ENCODE data around the gene SRRM5.
A peak's percentile ranks its signal among the peaks of the same experiment; 100 is the strongest.
"Not testable (repeated sequence)": the region's sequence is repeated elsewhere in the genome, so short reads cannot be mapped to it uniquely, and the experiment has no call there.

Gene SRRM5, protein sequence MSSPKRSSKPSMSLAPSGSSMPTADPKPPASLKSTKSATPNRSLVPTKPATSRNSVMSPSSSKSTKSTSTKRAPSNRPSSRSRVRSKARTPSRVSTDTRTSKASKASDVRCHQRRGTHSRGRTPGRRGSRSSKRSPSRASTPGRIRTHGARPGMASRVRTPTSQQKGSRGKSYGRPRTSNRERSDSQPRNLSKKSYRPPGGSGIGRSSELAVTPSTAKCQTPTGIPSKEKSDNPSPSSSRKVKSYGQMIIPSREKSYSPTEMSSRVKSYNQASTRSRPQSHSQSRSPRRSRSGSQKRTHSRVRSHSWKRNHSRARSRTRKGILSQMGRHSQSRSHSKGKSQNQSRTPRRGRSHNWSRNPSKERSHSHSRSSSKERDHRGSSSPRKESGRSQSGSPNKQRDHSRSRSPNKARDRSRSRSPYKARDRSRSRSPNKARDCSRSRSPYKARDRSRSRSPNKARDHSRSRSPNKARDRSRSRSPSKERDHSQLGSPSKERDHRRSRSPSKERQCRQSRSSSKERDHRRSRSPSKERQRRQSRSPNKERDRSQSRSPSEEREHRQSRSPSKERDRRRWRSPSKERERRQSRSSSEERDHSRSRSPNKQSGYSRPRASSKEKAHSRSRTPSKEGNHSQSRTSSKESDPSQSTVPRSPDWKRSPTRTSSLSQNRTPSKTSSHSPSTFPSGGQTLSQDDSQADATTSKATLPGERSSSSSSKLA

DNA sequence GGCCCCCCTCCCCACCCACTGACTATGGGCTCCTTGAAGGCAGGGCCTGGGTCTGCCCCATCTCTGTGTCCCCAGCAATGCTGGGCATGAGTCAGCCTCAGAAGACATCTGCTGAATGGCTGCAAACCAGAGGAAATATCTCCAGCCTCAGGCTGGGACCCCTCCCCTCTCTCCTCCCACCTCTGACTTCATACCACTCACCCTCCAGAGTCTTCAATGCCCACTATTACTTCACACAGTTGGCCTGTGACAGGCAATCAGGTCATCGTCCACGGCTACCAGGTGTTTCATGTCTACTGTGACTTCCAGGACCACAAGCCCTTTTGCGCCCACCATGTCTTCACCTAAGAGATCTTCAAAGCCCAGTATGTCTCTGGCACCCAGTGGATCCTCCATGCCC lies at the start of gene SRRM5:
Gene SRRM5 (plus strand): TSS at position 301 of the 400 bp plus-strand sequence. CDS start 34 bp downstream, at position 335.
- DNase-seq (ENCODE audit: low read depth in 1 of 2, low spot score in 1 of 2): no peak

DNA sequence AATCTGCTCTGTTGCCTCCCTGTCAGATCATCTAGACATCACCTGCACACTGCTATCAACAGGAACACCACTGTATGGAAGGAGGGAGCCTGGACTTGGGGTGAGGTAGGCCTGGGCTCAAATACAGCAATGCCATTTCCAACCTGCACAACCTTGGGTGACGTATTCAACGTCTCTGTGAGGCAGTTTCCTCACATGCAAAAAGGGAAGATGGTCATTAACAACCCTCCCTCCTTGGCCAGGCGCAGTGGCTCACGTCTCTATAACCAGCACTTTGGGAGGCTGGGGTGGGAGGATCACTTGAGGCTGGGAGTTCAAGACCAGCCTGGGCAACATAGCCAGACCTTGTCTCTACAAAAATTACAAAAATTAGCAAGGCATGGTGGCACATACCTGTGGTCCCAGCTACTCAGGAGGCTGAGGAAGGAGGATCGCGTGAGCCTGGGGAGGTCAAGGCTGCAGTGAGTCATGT lies 49.6 kb upstream of the SRRM5 start:
- DNase-seq (ENCODE audit: low read depth in 1 of 2, low spot score in 1 of 2): no peak

- peak; percentile 21 to 72 for DNase-seq (ENCODE audit: low read depth in 1 of 2, low spot score in 1 of 2)
Observed at GRCh38 chr19:43562698-43563241, 49.1 kb upstream of the SRRM5 start.

DNA sequence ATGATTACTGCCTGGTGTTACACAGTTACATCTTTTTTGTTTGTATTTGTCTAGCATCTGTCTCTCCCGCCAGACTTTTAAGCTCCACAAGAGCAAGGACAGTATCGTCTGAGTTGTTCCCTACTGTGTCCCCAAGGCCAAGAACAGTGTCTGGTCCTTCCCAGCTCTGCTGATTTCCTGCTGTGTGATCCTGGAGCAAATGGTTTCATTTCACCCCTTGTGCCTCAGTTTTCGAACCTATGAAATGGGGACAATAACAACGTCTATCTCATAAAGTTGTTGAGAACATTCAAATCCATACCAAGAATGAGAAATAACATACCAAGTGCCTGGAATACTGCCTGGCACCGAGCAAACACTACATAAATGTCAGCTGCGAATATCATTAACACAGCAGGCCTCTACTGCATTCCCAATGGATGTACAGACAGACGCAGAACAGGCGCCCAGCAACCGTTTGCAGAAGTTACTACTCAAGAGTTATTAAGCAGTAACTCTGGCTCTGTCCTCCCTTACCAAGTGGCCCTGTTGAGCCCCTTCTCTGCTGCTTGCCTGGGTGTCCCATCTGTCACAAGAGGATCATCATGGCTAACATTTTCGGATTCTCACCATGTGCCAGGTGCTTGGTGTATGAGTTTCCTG lies 48.0 kb upstream of the SRRM5 start:
- DNase-seq (ENCODE audit: low read depth in 1 of 2, low spot score in 1 of 2): no peak

DNA sequence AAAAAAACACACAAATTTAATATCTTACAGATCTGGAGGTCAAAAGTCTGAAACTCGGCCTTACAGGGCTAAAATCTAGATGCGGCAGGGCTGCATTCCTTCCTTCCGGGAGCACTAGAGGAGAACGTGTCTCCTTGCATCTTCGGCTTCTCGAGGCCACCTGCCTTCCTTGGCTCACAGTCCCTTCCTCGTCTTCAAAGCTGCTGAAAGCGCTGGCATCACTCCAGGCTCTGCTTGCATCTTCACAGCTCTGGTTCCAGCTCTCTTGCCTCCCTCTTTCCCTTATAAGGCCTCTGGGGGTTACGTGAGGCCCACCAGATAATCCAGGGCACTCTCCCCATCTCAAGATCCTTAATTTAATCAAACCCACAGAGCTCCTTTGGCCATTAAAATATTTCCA lies 47.1 kb upstream of the SRRM5 start:
- no peak for DNase-seq (ENCODE audit: low read depth in 1 of 2, low spot score in 1 of 2)

- DNase-seq (ENCODE audit: low read depth in 1 of 2, low spot score in 1 of 2): no peak
Observed at GRCh38 chr19:43569657-43570056, 42.2 kb upstream of the SRRM5 start.

DNA sequence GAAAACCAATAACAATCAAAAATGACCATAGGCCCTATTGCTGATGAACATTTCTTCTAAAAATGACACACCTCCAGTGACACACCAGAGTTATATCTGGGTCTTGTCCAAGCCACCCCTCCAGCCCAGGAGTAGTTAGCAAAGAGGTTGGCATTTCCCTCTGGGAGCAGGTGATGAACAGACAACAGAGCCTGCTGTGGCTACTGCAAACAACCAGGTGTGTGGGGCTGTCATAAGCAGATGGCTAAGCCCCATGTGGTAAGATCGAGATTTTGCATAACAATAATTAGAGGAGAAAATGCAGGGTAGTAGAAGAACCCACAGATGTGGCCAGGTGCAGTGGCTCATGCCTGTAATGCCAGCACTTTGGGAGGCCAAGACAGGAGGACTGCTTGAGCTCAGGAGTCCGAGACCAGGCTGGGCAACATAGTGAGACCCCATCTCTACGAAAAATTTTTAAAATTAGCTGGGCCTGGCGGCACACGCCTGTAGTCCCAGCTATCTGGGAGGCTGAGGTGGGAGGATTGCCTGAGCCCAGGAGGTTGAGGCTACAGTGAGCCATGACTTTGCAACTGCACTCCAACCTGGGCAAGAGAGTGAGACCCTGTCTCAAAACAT lies 41.6 kb upstream of the SRRM5 start:
- DNase-seq (ENCODE audit: low read depth in 1 of 2, low spot score in 1 of 2): no peak

DNA sequence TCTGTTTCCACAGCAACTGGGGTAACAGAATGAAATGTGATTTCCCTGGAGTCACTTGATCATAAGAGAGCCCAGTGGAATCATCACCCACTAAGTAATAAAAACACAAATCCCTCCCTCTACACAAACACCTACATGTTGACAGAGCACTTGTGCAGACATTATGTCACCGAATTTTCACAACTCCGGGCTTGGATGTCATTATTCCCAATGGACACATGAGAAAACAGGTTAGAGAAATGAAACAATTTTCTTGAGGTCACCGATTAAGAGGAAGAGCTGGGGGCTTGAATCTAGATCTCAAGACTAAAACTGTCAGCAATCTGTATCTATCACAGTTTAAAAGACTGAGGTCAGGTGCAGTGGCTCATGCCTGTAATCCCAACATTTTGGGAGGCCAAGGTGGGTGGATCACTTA lies 39.7 kb upstream of the SRRM5 start:
- no peak for DNase-seq (ENCODE audit: low read depth in 1 of 2, low spot score in 1 of 2)

- no peak for DNase-seq (ENCODE audit: low read depth in 1 of 2, low spot score in 1 of 2)
Observed at GRCh38 chr19:43574424-43575155, 37.3 kb upstream of the SRRM5 start.

DNA sequence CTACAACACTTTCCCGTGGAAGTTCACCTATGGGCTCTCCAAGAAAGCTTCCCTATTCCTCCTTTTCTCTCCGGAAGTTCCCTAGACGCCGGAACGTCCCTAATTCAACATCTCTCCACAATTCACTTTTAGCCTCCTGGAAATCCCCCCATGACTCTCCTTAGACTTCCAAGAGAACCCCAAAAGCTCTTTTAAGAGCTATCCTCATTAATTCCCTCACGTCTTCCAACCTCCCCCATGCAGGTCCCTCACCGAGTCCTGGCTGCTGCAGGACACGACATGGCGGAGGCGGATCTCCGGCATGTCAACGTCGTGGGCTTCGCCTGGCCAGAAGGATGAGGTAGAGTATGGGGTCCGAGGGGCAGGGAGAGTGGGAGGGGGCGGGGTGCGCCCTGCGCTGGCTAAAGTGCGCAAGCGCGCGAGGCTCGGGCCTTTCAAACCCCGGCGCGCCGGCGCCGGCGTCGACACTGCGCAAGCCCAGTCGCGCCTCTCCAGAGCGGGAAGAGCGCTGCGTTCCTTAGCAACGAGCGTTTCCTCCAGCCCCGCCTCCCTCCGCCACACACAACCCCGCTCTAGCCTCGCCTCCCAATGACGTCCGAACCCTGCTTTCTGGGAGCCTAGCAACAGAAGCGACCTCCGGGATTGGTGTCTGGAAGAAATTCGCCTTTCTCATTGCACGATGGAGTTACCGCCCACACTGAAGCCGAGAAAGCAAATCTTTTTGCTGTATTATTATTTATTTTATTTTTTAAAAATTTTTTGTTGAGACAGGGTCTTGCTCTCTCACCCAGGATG lies 36.5 kb upstream of the SRRM5 start, which contains the start of the genes PINLYP and XRCC1:
Gene PINLYP (plus strand): TSS at position 646 of the 795 bp plus-strand sequence. CDS start 1,391 bp downstream, outside the sequence.
Gene XRCC1 (minus strand): TSS at position 372 of the 795 bp plus-strand sequence. CDS start 69 bp downstream, at position 303.
- peak; percentile 80 to 97 for DNase-seq (ENCODE audit: low read depth in 1 of 2, low spot score in 1 of 2)

DNA sequence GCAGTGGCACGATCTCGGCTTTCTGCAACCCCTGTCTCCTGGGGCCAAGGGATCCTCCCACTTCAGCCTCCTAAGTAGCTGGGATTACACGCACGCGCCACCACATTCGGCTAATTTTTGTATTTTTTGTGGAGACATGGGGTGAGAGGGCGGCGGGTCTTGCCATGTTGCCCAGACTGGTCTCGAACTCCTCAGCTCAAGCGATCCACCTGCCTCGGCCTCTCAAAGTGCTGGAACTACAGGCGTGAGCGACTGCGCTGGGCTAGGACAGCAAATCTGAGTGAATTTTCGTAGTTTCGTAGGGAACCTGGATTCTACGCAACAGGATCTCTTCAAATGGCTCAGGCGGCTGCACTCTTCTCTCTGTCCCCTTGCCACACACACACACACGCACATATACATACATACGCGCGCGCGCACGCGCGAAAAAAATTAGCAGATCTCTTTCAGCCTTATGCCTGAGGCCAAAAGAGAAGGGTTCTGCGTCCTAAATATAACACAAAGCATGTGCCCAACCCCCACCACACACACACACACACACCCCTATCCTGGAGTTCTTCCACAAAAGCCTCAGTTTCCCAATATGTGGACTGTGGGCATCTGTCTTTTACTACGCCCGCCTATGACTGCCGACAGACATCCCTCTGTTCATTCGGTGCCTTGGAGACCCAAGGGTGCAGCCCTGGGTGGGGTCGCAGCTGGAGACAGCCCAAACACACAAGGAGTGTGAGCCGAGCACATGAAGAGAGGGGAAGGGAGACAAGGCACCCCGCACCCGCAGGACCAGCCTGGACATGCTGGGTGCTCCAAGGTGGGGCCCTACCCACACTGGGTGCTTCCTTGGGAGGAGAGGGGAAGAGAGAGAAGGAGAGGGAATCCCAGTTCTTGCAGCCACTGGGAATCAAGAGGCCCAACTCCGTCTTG lies 35.7 kb upstream of the SRRM5 start:
- DNase-seq (ENCODE audit: low read depth in 1 of 2, low spot score in 1 of 2): no peak

DNA sequence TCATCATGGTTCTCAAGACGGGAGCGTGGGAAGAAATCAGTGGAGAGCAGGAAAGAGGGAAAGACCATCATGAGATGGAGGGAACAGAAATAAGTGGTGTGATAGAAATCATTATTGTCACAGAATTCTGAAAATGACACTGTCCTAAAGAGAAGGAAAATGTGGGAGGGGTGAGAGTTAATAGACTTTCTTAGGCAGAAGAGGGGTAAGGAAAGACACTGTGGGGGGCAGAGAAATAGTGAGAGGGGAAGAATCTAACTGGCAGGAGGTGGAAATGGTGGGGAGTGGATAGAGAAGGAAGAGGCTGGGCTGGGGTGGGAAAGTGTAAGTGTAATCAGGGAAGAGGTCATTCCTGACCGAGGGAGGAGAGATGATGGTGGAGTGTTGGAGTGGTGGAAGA lies 33.1 kb upstream of the SRRM5 start:
- no peak for DNase-seq (ENCODE audit: low read depth in 1 of 2, low spot score in 1 of 2)

- DNase-seq (ENCODE audit: low read depth in 1 of 2, low spot score in 1 of 2): no peak
Observed at GRCh38 chr19:43581467-43581866, 30.4 kb upstream of the SRRM5 start.

- no peak for DNase-seq (ENCODE audit: low read depth in 1 of 2, low spot score in 1 of 2)
Observed at GRCh38 chr19:43582495-43582894, 29.4 kb upstream of the SRRM5 start.

- DNase-seq (ENCODE audit: low read depth in 1 of 2, low spot score in 1 of 2): no peak
Observed at GRCh38 chr19:43584484-43584883, 27.4 kb upstream of the SRRM5 start.

- no peak for DNase-seq (ENCODE audit: low read depth in 1 of 2, low spot score in 1 of 2)
Observed at GRCh38 chr19:43586346-43586745, 25.5 kb upstream of the SRRM5 start.

DNA sequence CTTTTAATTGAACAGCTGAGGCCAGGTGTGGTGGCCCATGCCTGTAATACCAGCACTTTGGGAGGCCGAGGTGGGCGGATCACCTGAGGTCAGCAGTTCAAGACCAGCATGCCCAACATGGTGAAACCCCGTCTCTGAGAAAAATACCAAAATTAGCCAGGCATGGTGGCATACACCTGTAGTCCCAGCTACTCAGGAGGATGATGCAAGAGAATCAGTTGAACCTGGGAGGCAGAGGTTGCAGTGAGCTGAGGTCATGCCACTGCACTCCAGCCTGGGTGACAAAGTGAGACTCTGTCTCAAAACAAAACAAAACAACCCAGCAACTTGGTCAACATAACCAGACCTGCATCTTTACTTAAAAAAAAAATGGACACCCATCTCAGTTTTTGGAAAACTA lies 24.9 kb upstream of the SRRM5 start:
- DNase-seq (ENCODE audit: low read depth in 1 of 2, low spot score in 1 of 2): not testable (repeated sequence)

- no peak for DNase-seq (ENCODE audit: low read depth in 1 of 2, low spot score in 1 of 2)
Observed at GRCh38 chr19:43589277-43589676, 22.6 kb upstream of the SRRM5 start.
